Neuronal stem cell (in vitro differentiated cells): Measurements from ENCODE around the gene TPM4.
A peak's percentile ranks its signal among the peaks of the same experiment; 100 is the strongest.
"Not testable (repeated sequence)": the region's sequence is repeated elsewhere in the genome, so short reads cannot be mapped to it uniquely, and the experiment has no call there.

Experiments used
- DNase-seq: peaks from one replicate; pipeline ENCODE4 v3.0.0-alpha.2; 2013; ENCODE audit warnings: low spot score
- H2AFZ ChIP-seq: one replicate; pipeline ENCODE4 v1.6.1; 2013; ENCODE audit warnings: mild to moderate bottlenecking, low read length, inconsistent platforms
- H2AK5ac ChIP-seq: 2 replicates; pipeline ENCODE4 v1.6.1; 2013; ENCODE audit warnings: low read depth, mild to moderate bottlenecking, inconsistent platforms, low read length, moderate library complexity, mixed read lengths
- H2BK120ac ChIP-seq: 2 replicates; pipeline ENCODE4 v1.6.1; 2013; ENCODE audit warnings: low read depth, mild to moderate bottlenecking, inconsistent platforms, low read length, moderate library complexity, mixed read lengths
- H2BK12ac ChIP-seq: one replicate; pipeline ENCODE4 v1.6.1; 2013; ENCODE audit warnings: low read length, inconsistent platforms
- H2BK15ac ChIP-seq: 2 replicates; pipeline ENCODE4 v1.6.1; 2013; ENCODE audit warnings: mild to moderate bottlenecking, low read length, inconsistent platforms, mixed read lengths
- H2BK5ac ChIP-seq: one replicate; pipeline ENCODE4 v1.6.1; 2013; ENCODE audit warnings: inconsistent platforms, mild to moderate bottlenecking, low read length, moderate library complexity
- H3K14ac ChIP-seq: one replicate; pipeline ENCODE4 v1.6.1; 2013; ENCODE audit warnings: low read length, inconsistent platforms
- H3K18ac ChIP-seq: 2 replicates; pipeline ENCODE4 v1.6.1; 2013; ENCODE audit warnings: low read length, inconsistent platforms
- H3K23ac ChIP-seq: 2 replicates; pipeline ENCODE4 v1.6.1; 2013; ENCODE audit warnings: low read depth, mild to moderate bottlenecking, mixed read lengths, low read length, inconsistent platforms; ENCODE audit not compliant: poor library complexity
- H3K27ac ChIP-seq: replicated peaks from 3 replicates; pipeline ENCODE4 v1.5.1; 2013; ENCODE audit warnings: low read length, inconsistent platforms
- H3K27me3 ChIP-seq, 3 experiments: 2 replicates each; pipeline ENCODE4 v1.6.1; 2013; ENCODE audit warnings: low read length in 3 of 3, mild to moderate bottlenecking in 2 of 3, inconsistent platforms in 1 of 3, low read depth in 1 of 3, mixed read lengths in 1 of 3, moderate library complexity in 1 of 3; ENCODE audit not compliant: control insufficient read depth in 3 of 3, insufficient read depth in 3 of 3
- H3K36me3 ChIP-seq, 2 donors: replicated peaks in 1 of 2; 2 replicates each; pipeline ENCODE4 v1.6.1; 2013; ENCODE audit warnings: low read length in 2 of 2; ENCODE audit not compliant: control insufficient read depth in 2 of 2, insufficient read depth in 2 of 2
- H3K4ac ChIP-seq: 2 replicates; pipeline ENCODE4 v1.6.1; 2013; ENCODE audit warnings: inconsistent platforms, mild to moderate bottlenecking, low read length, moderate library complexity
- H3K4me1 ChIP-seq, 2 donors: 1 replicate in 1 of 2; 2 replicates in 1 of 2; pipeline ENCODE4 v1.6.1; 2013; ENCODE audit warnings: low read length in 2 of 2, low read depth in 1 of 2; ENCODE audit not compliant: control insufficient read depth in 2 of 2, insufficient read depth in 1 of 2
- H3K4me2 ChIP-seq: one replicate; pipeline ENCODE4 v1.6.1; 2013; ENCODE audit warnings: mild to moderate bottlenecking, low read length, inconsistent platforms; ENCODE audit not compliant: insufficient read depth, poor library complexity, severe bottlenecking
- H3K4me3 ChIP-seq, 2 donors: 2 replicates each; pipeline ENCODE4 v1.5.1; 2013; ENCODE audit warnings: low read length in 2 of 2, mild to moderate bottlenecking in 2 of 2, inconsistent platforms in 1 of 2, moderate library complexity in 1 of 2
- H3K79me1 ChIP-seq: one replicate; pipeline ENCODE4 v1.6.1; 2013; ENCODE audit warnings: low read depth, mild to moderate bottlenecking, inconsistent platforms, low read length, moderate library complexity
- H3K9ac ChIP-seq: one replicate; pipeline ENCODE4 v1.6.1; 2013; ENCODE audit warnings: mild to moderate bottlenecking, low read depth, low read length, inconsistent platforms; ENCODE audit not compliant: poor library complexity
- H3K9me3 ChIP-seq, 2 donors: replicated peaks in 1 of 2; 2 replicates each; pipeline versions ENCODE3 to v1.6.1; 2013; ENCODE audit warnings: low read length in 2 of 2, mild to moderate bottlenecking in 2 of 2, inconsistent platforms in 1 of 2, low read depth in 1 of 2, mixed read lengths in 1 of 2, moderate library complexity in 1 of 2; ENCODE audit not compliant: control insufficient read depth in 2 of 2, insufficient read depth in 1 of 2
- H4K8ac ChIP-seq: one replicate; pipeline ENCODE4 v1.6.1; 2013; ENCODE audit warnings: low read depth, mild to moderate bottlenecking, inconsistent platforms, low read length, moderate library complexity
- H4K91ac ChIP-seq: one replicate; pipeline ENCODE4 v1.6.1; 2013; ENCODE audit warnings: low read length, low read depth, mild to moderate bottlenecking, inconsistent platforms; ENCODE audit not compliant: poor library complexity
- WGBS, 2 donors: extraction: QIAGEN DNeasy Blood & Tissue Kit; methylation state at CpG; one replicate each; pipeline ENCODE4 v1.1.7; 2013; ENCODE audit warnings: missing lambda C conversion rate in 2 of 2, mixed read lengths in 1 of 2; ENCODE audit not compliant: insufficient read length in 2 of 2, insufficient replicate concordance in 1 of 2; ENCODE audit errors: extremely low coverage in 2 of 2; 5-methylcytosine and 5-hydroxymethylcytosine counted together

The TPM4 gene

DNA sequence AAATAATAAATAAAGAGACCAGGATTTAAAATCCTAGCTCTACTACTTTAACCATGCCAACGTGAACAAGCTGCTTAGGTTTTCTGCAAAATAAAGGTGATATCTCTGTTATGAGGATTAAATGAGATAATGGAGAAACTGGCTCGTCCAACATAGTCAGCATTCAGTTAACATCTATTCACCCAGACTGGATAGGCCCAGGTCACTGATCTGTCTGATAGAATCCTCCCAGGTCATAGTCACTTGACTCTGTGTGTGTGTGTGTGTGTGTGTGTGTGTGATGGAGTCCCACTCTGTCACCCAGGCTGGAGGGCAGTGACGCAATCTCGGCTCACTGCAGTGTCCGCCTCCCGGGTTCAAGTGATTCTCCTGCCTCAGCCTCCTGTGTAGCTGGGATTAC lies 22.5 kb downstream of the TPM4 start:
- Histone ChIP-seq H4K8ac (peak overlapping the region; percentile 17), H3K4me1 (no peaks in the 10 kb centered on the region), H2BK15ac (no peak overlapping the region), H3K4me2 (no peak overlapping the region), H3K18ac (no peak overlapping the region), H2BK5ac (no peak overlapping the region), H3K9me3 (no peaks in the 10 kb centered on the region), H3K4ac (no peak overlapping the region), H2AK5ac (no peak overlapping the region), H2BK120ac (no peak overlapping the region), H4K91ac (no peak overlapping the region), H3K36me3 (peaks cover 54 to 98% of the 10 kb centered on the region in 2 donors), H2BK12ac (no peak overlapping the region), H3K9ac (no peak overlapping the region), H3K27me3 (no peaks in the 10 kb centered on the region), H3K4me3 (no peak overlapping the region), H2AFZ (no peak overlapping the region), H3K79me1 (peaks cover 2% of the 10 kb centered on the region), H3K14ac (no peak overlapping the region), H3K27ac (no peak overlapping the region), H3K23ac (no peak overlapping the region)
- DNase-seq = no peak
- no CpG with 5 or more reads among the region's 6 CpGs for WGBS, 2 donors

DNA sequence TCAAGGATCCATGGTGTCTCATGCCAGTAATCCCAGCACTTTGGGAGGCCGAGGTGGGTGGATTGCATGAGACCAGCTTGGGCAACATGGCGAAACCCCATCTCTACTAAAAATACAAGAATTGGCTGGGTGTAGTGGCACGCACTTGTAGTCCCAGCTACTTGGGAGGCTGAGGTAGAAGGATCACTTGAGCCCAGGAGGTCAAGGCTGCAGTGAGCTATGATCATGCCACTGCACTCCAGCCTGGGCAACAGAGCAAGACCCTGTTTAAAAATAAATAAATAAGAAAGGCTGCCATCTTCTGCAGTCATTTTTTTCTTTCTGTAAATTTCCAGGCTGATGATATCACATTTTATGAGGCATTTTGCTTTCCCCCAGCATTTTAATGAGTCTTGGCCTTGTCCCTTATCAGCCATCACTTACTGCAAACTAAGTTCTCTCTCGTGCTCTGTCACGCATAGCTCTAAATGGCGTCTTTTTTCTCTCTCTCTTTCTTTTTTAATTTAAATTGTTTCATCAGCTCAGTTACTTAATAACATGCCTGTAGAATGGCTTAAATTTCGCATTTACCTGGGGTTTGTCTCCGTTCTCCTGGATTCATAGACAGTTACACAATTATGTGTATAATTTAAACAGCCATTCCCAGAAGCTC lies 23.1 kb downstream of the TPM4 start:
- H2BK15ac ChIP-seq, H3K14ac ChIP-seq, H3K4ac ChIP-seq, H4K8ac ChIP-seq, H4K91ac ChIP-seq, H2BK5ac ChIP-seq, H3K9me3 ChIP-seq, H2AFZ ChIP-seq, H3K79me1 ChIP-seq, H3K9ac ChIP-seq, H3K4me1 ChIP-seq, H3K23ac ChIP-seq, H2AK5ac ChIP-seq, H3K4me3 ChIP-seq, H2BK120ac ChIP-seq, H3K27ac ChIP-seq, H3K18ac ChIP-seq, H3K27me3 ChIP-seq, H2BK12ac ChIP-seq, DNase-seq, H3K4me2 ChIP-seq: not testable (repeated sequence)
- no CpG with 5 or more reads among the region's 8 CpGs for WGBS, 2 donors
- H3K36me3 ChIP-seq = peaks cover 52 to 92% of the 10 kb centered on the region in 2 donors

DNA sequence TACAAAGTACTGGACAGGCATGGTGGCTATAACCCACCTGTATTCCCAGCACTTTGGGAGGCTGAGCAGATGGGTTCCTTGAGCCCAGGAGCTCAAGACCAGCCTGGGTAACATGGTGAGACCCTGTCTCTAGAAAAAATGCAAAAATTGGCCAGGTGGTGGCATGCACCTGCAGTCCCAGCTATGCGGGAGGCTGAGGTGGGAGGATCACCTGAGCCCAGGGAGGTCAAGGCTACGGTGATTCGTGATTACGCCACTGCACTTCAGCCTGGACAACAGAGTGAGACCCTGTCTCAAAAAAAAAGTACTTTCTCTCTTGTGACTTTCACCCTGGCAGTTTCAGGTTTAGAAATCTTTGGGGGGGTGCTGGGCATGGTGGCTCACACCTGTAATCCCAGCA lies 24.2 kb downstream of the TPM4 start:
- H3K4ac ChIP-seq = no peak overlapping the region
- no peak overlapping the region for H3K9ac ChIP-seq
- H3K4me1 ChIP-seq = no peaks in the 10 kb centered on the region
- no peak overlapping the region for H3K4me3 ChIP-seq
- H3K36me3 ChIP-seq = peaks cover 43 to 81% of the 10 kb centered on the region in 2 donors
- H3K27me3 ChIP-seq = no peaks in the 10 kb centered on the region
- H3K23ac ChIP-seq = no peak overlapping the region
- H3K79me1 ChIP-seq = peaks cover 2% of the 10 kb centered on the region
- H3K9me3 ChIP-seq = no peaks in the 10 kb centered on the region
- H2AK5ac ChIP-seq = no peak overlapping the region
- H3K4me2 ChIP-seq = no peak overlapping the region
- no peak for DNase-seq
- no peak overlapping the region for H2BK120ac ChIP-seq
- no CpG with 5 or more reads among the region's 4 CpGs for WGBS, 2 donors
- H2AFZ ChIP-seq = no peak overlapping the region
- no peak overlapping the region for H3K18ac ChIP-seq
- no peak overlapping the region for H2BK15ac ChIP-seq
- H3K14ac ChIP-seq = no peak overlapping the region
- no peak overlapping the region for H3K27ac ChIP-seq
- no peak overlapping the region for H4K8ac ChIP-seq
- H2BK12ac ChIP-seq = no peak overlapping the region
- no peak overlapping the region for H4K91ac ChIP-seq
- H2BK5ac ChIP-seq = no peak overlapping the region

DNA sequence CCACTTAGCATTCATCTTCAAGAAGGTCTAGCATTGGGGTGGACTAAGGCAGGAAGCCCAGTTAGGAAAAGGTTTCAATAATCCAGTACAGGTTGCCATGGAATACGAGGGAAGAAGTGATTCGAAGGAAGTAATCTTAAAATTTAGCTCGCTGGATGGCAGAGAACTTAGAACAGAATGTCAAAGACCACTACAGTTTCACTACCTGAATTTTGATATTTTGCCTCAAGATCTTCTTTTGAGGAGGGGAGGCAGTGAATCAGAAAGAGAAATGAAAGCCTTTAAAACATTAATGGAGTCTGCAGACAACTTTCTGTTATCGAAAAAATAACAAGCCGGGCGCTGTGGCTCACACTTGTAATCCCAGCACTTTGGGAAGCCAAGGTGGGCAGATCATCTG lies 28.4 kb downstream of the TPM4 start:
- Histone ChIP-seq H2BK15ac (no peak overlapping the region), H2BK120ac (no peak overlapping the region), H3K4ac (no peak overlapping the region), H3K79me1 (peaks cover 2% of the 10 kb centered on the region), H3K27me3 (no peaks in the 10 kb centered on the region), H3K23ac (no peak overlapping the region), H3K9me3 (no peaks in the 10 kb centered on the region), H3K4me2 (no peak overlapping the region), H3K27ac (no peak overlapping the region), H2AK5ac (no peak overlapping the region), H2AFZ (no peak overlapping the region), H2BK12ac (no peak overlapping the region), H3K9ac (no peak overlapping the region), H2BK5ac (no peak overlapping the region), H4K8ac (no peak overlapping the region), H4K91ac (no peak overlapping the region), H3K4me1 (peaks cover 0 to 2% of the 10 kb centered on the region in 2 donors), H3K4me3 (no peak overlapping the region), H3K14ac (no peak overlapping the region), H3K18ac (no peak overlapping the region), H3K36me3 (peaks cover 23 to 41% of the 10 kb centered on the region in 2 donors)
- no peak for DNase-seq
- WGBS, 2 donors = no CpG with 5 or more reads among the region's 6 CpGs
